Gastrocnemius medialis (tissue), 4 donors: ENCODE data around the gene LRRC45.

Experiments used
- POLR2A ChIP-seq, 2 donors: fragments of 450-650 bp; IDR thresholded peaks; one replicate each; pipeline ENCODE4 v1.6.1; 2017; ENCODE audit warnings: antibody characterized with exemption in 2 of 2, mild to moderate bottlenecking in 2 of 2, moderate library complexity in 2 of 2
- TF ChIP-seq, protein P1 (sequence below), 5 experiments: fragments of 450-650 bp in 3 of 5; fragments of 200-600 bp in 2 of 5; sonication (generic) in 2 of 5; IDR thresholded peaks in 4 of 5; conservative IDR thresholded peaks in 1 of 5; 1 replicate in 4 of 5; 2 replicates in 1 of 5; pipeline ENCODE4 v1.5.1; 2016 to 2019; ENCODE audit warnings: antibody characterized with exemption in 5 of 5, mild to moderate bottlenecking in 3 of 5, moderate library complexity in 3 of 5

DNA sequence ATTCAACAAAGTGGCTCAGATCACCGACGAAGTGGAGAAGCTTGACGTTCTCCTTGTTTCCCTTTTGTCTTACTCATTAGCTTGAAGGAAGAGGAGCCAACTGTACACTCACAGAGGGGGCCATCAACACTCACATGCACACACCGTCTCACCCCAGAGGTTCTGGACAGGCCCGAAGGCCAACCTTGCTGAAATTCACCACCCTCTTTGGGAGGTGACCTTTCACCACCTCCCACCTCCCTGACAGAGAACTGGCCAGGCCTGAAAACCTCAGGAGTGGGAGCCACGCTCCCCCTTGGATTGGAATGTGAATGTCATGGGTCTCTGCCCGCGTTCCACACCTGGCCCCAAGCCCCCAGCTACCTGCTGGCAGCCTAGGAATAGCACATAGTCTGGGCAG is 12.4 kb downstream of the LRRC45 start:
- TF ChIP-seq, protein P1, sequence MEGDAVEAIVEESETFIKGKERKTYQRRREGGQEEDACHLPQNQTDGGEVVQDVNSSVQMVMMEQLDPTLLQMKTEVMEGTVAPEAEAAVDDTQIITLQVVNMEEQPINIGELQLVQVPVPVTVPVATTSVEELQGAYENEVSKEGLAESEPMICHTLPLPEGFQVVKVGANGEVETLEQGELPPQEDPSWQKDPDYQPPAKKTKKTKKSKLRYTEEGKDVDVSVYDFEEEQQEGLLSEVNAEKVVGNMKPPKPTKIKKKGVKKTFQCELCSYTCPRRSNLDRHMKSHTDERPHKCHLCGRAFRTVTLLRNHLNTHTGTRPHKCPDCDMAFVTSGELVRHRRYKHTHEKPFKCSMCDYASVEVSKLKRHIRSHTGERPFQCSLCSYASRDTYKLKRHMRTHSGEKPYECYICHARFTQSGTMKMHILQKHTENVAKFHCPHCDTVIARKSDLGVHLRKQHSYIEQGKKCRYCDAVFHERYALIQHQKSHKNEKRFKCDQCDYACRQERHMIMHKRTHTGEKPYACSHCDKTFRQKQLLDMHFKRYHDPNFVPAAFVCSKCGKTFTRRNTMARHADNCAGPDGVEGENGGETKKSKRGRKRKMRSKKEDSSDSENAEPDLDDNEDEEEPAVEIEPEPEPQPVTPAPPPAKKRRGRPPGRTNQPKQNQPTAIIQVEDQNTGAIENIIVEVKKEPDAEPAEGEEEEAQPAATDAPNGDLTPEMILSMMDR (IDR thresholded peaks at IDR 0.05 in 4 of 5, conservative IDR thresholded peaks at IDR 0.05 in 1 of 5): no peak
- no peak for TF ChIP-seq POLR2A (IDR thresholded peaks at IDR 0.05)
